ENCODE measurements around the gene CDH6.

GRCh38 chr5:31213257-31213656 is 19.8 kb downstream of the CDH6 start:
- TF ChIP-seq CTCF (IDR thresholded peaks at IDR 0.05), result no peak
- no peak for TF ChIP-seq POLR2A (IDR thresholded peaks at IDR 0.05)
